ENCODE results near the gene CALHM4. TPM values are rescaled to one million over a fixed set of nuclear protein-coding genes. Genes with fewer than 3 reads are reported as not detected.
A peak's percentile ranks its signal among the peaks of the same experiment; 100 is the strongest.

The CALHM4 gene
- total RNA-seq, 4 donors from 2014 or later: not detected

DNA sequence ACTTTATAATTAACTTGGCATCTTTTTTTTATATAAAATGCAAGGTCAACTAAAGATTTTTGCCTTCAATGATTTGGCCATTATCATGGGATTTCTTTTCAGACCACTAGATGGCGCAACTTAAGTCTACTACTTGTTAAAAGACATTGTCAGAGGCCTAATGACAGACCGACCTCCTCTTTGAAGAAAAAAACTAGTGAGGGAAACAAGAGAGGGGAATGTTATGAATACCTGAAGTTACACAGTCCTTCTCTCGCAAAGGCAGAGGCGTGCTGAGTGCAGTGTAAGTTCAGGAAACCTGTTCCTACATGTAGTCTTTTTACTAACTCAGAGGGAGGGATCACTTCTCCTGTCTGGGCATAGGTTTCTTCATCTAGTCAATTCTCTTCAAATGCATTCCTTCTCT is 17.3 kb upstream of the CALHM4 start:
- no peaks in the 10 kb centered on the region for H3K27me3 ChIP-seq
- WGBS, 2 donors: 6 to 7% methylated on average over 4 of the region's 4 CpGs
- no peaks in the 10 kb centered on the region for H3K36me3 ChIP-seq
- peaks cover 0 to 4% of the 10 kb centered on the region in 2 donors for H3K4me1 ChIP-seq
- H3K9me3 ChIP-seq: no peaks in the 10 kb centered on the region
- no peak overlapping the region for H3K27ac ChIP-seq
- no peak overlapping the region for H3K4me3 ChIP-seq (replicated peaks in 1 of 3)
- peak; percentile 7 to 16 for DNase-seq
- TF ChIP-seq POLR2A (IDR thresholded peaks at IDR 0.05): no peak
- TF ChIP-seq, protein P1, sequence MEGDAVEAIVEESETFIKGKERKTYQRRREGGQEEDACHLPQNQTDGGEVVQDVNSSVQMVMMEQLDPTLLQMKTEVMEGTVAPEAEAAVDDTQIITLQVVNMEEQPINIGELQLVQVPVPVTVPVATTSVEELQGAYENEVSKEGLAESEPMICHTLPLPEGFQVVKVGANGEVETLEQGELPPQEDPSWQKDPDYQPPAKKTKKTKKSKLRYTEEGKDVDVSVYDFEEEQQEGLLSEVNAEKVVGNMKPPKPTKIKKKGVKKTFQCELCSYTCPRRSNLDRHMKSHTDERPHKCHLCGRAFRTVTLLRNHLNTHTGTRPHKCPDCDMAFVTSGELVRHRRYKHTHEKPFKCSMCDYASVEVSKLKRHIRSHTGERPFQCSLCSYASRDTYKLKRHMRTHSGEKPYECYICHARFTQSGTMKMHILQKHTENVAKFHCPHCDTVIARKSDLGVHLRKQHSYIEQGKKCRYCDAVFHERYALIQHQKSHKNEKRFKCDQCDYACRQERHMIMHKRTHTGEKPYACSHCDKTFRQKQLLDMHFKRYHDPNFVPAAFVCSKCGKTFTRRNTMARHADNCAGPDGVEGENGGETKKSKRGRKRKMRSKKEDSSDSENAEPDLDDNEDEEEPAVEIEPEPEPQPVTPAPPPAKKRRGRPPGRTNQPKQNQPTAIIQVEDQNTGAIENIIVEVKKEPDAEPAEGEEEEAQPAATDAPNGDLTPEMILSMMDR (IDR thresholded peaks at IDR 0.05): peak; percentile 34 to 73 (median 70)
- intact Hi-C loops (cut with DNase I): loop anchor here (10.0 kb wide), 1 partner anchor 241 kb away; no protein-coding TSS in a partner anchor

DNA sequence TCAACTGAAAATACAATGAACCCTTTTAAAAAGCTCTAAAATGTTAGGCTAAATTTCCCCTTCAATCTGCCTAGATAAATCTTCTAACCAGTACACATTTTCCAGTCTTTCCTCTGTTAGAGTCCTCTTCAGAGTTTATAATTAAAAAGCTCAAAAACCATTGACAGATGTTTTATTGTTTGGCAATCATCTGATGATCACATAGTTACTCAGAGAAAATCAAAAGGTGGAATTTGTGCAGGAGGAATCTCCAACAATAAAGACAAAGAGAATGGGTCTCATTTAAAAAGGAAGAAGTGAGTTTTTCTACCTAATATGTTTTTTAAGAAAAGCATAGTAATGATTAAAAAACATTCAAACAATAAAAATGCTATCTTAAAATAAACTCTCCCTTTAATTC is 11.1 kb upstream of the CALHM4 start:
- TF ChIP-seq, protein P1 (IDR thresholded peaks at IDR 0.05): no peak
- TF ChIP-seq POLR2A (IDR thresholded peaks at IDR 0.05): no peak
- H3K4me1 ChIP-seq: no peaks in the 10 kb centered on the region
- H3K27me3 ChIP-seq: no peaks in the 10 kb centered on the region
- H3K36me3 ChIP-seq: no peaks in the 10 kb centered on the region
- no peaks in the 10 kb centered on the region for H3K9me3 ChIP-seq
- no peak overlapping the region for H3K27ac ChIP-seq
- H3K4me3 ChIP-seq (replicated peaks in 1 of 3): no peak overlapping the region
- no peak for DNase-seq
- intact Hi-C loops (cut with DNase I): no loop called here

DNA sequence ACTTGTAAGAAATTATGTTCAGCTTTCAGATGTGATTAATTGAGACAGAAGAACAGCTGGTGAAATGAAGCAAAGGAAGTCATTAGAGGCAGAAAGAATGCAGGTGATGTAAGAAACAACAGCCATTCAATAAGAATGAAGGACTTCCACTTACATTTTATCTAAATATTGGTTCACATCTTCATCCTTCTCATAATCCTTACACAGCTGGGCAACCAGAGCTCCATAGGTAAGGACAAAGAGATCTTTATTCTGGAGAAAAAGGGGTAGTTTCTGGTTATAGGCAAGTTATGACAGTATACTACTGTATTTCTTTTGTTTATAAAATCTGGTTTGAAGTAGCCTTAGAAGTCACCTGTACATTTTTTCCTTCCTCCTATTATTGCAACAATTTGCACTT is 10.4 kb upstream of the CALHM4 start:
- intact Hi-C loops (cut with DNase I): no loop called here
- H3K4me3 ChIP-seq (replicated peaks in 1 of 3): no peak overlapping the region
- TF ChIP-seq POLR2A (IDR thresholded peaks at IDR 0.05): no peak
- TF ChIP-seq, protein P1 (IDR thresholded peaks at IDR 0.05): no peak
- H3K27me3 ChIP-seq: no peaks in the 10 kb centered on the region
- no peak overlapping the region for H3K27ac ChIP-seq
- H3K36me3 ChIP-seq: no peaks in the 10 kb centered on the region
- no peaks in the 10 kb centered on the region for H3K4me1 ChIP-seq
- no peaks in the 10 kb centered on the region for H3K9me3 ChIP-seq
- DNase-seq: no peak

DNA sequence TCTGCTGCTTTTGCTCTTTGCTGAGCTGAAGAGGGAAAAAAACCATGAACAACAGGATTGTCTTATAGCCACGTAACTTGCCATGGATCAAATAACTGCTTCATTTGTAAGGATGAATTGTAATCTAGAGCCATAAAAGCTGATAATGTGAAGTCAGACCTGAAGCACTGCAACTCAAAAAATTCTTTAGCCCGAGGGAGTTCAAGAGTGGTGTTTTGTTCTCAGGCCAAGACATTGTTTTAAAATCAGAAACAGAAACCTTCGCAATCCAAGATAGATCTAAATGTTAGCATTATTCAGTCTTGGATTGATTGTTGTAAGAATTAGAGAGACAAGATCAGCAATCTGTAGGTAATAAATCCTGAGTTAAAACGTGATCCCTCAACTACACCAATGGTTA is 7.9 kb upstream of the CALHM4 start, which contains the start of gene TRAPPC3L:
TRAPPC3L (minus strand) TSS at position 34 of the 400 bp plus-strand sequence. CDS start 170 bp downstream, outside the sequence.
- Histone ChIP-seq H3K27ac (no peak within 1 kb of the TSS), H3K9me3 (no peaks in the 10 kb centered on the region), H3K36me3 (no peaks in the 10 kb centered on the region), H3K4me1 (no peaks in the 10 kb centered on the region), H3K4me3 (replicated peaks in 1 of 3) (no peak within 1 kb of the TSS), H3K27me3 (no peaks in the 10 kb centered on the region)
- TF ChIP-seq POLR2A (IDR thresholded peaks at IDR 0.05): no peak
- TF ChIP-seq, protein P1 (IDR thresholded peaks at IDR 0.05): no peak
- 32 to 49% methylated on average over 4 of the region's 4 CpGs for whole genome bisulfite sequencing, 2 donors
- intact Hi-C loops (cut with DNase I): no loop called here
- no peak for DNase-seq

DNA sequence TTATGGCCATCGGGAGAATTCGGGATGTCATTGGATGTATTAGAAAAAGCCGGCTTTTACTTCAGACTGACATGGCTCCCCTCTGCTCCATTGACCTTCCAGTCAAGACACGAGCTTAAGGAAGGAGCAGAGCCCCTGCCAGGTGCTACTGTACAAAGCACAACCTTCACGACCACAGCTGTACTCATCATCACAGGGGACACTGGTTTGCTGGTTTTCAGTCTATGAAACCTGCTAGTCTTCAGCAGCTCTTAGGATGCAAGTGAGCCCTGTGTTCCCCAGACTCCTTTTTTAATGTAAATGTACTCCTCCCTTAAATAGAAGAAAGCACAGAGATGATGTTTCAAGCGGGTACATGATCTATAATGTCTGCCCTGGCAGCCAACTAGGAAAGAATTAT is 6.2 kb upstream of the CALHM4 start:
- WGBS, 2 donors: 82 to 87% methylated on average over 6 of the region's 6 CpGs
- no peak overlapping the region for H3K4me3 ChIP-seq (replicated peaks in 1 of 3)
- intact Hi-C loops (cut with DNase I): no loop called here
- H3K27me3 ChIP-seq: no peaks in the 10 kb centered on the region
- H3K9me3 ChIP-seq: no peaks in the 10 kb centered on the region
- no peak overlapping the region for H3K27ac ChIP-seq
- no peak for DNase-seq
- no peaks in the 10 kb centered on the region for H3K36me3 ChIP-seq
- H3K4me1 ChIP-seq: no peaks in the 10 kb centered on the region
- TF ChIP-seq, protein P1 (IDR thresholded peaks at IDR 0.05): no peak
- no peak for TF ChIP-seq POLR2A (IDR thresholded peaks at IDR 0.05)
